CD4-positive, alpha-beta T cell treated with Interferon gamma for 1 hour (primary cell): Measurements from ENCODE around the gene ITFG1.

Source experiments
- DNase-seq: peaks from one replicate; pipeline ENCODE4 v3.0.0-alpha.2; 2020

ITFG1 gene

DNA sequence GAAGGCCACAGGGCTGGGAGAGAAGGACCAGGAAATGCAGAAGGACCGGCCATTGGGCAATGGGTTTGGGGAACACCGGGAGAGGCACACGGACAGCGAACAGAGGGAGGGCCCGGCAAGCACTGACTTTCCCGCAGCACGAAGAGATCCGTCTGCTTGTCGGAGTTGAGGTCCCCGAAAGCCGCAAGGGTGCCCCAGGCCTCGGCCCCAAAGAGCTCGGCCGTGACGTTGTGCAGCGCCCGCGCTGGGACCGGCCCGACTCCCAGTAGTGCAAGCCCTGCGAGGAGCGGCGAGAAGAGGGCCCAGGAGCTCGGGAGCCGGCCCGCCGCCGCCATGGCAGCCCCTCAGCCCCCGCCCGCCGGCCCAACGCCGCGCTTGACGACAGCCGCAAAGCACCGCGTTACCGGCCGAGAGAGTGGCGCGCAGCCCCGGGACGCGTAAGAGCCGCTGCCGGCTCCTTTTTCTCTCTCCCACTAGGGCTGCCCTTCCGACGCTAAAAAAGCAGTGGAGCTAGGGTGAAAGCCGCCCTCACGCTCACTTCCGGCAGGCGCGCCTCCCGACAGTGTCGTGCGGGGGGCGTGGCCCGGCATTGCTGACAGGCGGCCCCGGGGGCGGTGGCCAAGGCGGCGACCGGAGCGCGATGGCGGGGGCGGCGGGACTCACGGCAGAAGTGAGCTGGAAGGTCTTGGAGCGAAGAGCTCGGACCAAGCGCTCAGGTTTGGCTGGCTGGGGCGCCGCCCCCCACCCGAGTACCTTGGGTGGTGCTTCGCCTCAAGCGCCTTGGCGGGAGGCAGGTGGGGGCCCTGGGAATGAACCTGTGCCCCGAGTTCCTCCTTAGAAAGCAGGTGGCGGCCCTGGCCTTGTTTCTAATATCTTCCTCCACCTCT is at the start of gene ITFG1, which contains the start of gene PHKB:
TSS of gene ITFG1 (minus strand) at position 353 of the 887 bp plus-strand sequence. CDS start at position 335, 18 bp downstream.
TSS of gene PHKB (plus strand) at position 621 of the 887 bp plus-strand sequence. CDS start at position 641, 20 bp downstream.
- peak; percentile 95 for DNase-seq

DNA sequence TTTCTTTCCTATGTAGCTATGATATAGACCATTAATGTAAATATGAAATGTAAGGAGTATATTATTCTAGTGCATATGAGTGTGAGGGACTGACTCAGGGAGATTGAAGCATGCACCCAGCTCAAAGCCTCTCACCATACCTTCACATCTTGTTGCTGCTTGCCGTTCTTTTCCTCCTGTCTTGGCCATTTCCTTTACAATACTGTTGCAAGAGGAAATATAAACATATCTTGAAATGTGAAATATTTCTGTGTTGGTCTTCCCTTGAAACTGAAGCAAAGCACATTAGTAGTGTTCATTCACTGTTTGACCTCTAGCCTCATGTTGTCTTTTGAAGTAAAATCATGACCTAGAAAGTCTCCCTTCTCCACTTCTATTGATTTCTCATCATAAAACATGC is 46.8 kb upstream of the ITFG1 start:
- DNase-seq = no peak

DNA sequence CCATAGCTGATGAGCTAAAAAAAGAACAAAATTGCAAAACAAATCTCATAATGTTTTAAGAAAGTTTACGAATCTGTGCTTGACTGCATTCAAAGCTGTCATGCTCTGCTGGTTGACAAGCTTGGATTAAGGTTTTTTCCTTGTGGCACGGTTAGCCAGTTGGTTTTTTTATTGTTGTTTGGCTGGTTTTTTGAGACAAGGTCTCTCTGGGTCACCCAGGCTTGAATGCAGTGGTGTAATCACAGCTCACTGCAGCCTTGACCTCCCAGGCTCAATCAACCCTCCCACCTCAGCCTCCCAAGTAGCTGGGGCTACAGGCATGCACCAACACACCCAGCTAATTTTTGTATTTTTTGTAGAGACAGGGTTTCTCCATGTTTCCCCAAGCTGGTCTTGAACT is 45.9 kb upstream of the ITFG1 start:
- DNase-seq = no peak

DNA sequence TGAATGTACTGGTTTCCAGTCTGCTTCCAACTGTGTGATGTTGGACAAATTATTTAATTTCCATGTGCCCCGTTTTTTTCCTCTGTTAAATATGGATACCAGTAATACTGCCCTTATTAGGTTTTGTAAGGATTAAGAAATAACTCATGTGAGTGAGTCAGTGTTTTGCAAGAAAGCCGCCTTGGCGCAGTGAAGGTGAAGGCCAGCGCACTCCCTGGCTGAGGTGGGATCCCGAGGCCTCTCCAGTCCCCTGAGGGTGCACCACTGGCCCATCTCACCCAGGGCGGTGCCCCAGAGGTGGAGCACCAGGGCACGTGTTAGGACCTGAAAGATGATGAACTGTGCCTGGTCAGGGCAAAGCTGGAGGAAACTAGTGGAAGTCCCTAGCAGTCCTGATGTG is 43.7 kb upstream of the ITFG1 start:
- no peak for DNase-seq

DNA sequence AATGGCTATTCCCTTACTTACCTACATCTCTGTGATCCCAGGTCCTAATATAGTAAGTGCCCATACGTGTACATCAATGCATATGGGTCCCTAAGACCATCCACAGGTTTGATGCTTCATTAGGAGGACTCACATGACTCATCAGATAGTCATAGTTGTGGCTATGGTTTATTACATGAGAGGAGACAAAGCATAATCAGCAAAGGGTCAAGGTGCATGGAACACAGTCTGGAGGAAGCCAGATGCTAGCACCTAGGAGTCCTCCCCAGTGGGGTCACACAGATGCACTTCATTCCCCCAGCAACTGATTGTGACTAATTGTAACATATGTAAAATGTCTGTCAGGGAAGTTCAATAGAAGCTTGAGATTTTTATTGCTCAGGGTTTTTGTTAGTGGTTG is 43.1 kb upstream of the ITFG1 start:
- no peak for DNase-seq

DNA sequence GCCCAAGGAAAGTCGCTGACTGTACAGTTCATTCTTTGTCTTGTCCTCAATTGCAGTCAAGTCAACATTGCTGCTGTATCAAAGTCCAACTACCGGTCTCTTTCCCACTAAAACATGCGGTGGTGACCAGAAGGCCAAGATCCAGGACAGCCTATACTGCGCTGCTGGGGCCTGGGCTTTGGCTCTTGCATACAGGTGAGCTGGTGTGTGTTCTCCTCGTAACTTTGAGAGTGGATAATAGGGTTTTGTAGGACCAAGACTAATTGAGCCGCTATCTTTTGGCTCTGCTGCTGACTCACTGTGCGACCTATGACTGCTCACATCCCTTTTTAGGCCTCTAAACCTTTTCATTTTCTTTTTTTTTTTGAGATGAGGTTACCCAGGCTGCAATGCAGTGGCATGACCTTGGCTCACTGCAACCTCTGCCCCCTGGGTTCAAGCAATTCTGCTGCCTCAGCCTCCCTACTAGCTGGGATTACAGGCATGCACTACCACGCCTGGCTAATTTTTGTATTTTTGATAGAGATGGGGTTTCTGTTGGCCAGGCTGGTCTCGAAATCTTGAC is 38.9 kb upstream of the ITFG1 start:
- no peak for DNase-seq

DNA sequence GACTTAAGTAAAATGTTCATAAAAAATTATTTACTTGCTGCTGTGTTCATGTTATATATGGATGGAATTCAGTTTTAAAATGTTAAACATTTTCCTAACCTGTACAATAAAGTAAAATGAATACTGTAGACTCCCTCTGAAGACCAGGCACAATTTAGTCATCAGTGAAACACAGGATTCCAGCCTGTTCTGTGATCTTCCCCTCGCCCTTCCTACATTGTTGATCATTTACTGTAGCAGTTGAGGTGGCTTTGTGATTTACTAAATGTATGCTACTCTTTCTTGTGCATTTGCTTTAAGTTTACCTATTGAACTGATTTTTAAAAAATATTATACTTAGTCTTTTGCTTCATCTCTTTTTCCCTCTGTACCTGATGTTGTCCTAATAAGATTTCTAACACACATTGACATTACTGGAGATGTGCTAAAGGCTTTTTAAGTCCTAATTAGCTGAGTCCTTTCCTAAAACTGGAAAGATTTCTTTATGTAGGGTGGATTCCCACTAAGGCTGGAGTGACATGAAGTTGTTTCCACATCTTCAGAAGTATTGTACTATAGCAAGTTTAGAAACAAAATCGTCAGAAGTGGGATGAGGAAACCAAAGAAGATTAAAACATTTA is 38.3 kb upstream of the ITFG1 start:
- DNase-seq = no peak

DNA sequence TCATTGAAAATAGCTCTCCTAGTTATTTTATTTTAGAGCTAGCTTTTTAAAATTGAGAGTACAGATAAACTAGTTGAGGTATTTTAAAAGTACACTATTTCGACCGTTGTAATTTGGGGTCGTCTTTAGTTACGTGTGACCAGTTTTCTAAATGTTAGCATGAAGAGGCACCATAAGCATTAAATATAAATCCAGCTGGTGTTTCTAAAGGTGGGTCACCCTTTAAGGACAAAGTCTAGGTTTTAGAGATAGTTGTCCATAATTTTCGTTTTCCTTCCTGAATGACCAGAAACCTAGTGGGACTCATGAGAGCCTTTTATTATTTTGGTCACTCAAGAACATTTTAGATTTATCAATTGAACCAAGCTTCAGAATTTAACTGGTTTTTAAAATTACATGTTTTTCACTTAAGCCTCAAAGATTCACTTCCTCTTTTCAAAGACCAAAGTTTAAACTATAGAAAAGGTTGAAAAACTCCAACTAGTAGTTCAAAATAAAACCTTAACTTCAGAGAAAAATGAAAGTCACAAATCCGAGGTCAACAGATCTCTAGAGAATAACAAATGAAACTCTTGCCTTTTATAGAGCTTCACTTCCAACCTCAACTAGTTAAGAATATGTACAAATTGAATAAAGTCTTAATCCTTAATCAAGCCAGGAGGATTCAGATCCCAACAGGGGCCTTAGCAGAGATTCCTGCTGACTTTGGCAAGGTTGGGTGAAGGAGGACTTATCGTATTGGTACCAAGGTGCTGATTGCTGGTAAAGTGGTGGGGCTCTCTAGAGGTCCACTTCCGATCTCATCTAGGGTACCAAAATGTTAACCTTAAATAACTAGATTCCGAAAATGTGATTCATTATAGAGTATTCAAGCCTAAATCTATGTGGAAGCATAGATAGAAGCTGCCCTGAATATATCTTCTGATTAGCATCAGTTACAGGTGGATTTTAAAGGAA is 32.8 kb upstream of the ITFG1 start:
- DNase-seq = no peak

DNA sequence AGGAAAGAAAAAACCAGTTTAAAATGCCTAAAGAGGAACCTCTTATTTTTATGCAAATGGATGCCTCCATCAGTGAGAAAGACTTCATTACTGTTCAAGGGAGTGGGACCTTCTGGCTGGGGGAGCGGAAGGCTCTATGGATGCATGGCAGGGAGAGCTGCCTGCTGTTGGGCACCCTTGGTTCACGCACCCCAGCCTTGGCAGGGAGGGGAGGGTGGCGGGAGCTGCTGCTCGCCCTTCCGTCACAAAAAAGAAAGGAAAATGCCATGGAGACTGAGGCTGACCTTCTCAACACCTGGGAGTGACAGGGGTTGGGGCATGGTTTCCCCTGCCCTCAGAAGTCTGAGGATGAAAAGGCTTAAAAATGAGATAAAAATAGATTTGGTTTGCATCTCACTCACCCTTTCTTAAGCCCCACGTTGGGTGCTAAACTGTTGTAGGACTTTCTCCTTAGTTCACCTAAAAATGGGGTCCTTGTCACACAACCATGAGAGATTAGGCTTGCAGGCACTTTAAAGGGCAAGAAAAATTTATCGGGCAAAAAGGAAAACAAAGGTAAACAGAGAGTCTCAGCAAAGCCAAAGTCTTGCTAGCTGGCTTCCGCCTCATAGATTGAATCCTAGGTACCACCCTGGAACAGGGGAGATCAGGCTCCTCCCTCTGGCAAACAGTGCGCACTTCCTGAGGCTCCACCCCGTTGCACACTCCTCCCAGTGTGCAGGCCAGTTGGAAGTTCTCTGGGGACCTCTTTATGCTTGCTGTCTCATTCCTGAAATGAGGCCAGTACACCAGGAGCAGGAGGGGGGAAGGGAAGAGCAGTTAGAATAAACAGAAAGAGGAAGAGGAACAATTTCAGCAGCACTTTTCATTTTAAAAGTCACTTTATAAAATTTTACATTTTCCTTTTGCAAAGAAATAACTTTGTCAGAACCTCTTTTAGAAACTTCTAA is 31.8 kb upstream of the ITFG1 start:
- DNase-seq = peak; percentile 13

DNA sequence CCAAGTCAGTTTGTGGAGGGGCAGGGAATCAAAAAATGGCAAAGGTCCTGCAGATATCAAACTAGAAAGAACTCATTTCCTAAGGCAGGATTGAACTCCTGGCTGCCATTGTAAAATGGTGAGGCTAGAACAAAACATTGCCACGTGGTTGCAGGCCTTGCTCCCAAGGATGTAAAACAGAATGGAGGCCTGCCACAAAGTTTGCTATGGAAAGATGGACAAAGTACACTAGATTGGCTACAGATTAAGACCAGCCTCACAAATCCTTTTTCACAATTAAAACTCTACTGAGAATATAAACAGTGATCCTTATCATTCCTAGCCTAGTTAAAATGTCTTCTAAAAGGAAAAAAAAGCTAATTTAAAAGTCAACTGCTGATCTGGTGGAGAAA is 31.2 kb upstream of the ITFG1 start:
- DNase-seq = no peak

DNA sequence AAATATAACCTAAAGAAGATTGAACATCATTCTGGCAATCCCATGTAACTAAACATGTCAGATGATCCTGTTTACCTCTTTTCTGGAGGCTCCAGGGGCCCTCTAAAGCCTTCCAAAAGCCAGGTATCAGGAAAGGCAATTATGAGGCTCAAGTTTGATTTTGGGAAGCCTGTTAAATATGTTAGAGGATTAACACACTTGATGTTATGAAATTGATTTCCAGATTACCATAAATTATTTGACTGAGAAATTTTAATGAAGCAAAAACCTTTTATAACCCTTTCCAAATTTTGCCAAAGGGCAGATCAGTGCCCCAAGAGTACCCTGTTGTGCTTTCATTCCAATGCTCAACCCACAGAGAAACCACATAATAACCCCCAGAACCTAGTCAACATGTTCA is 29.6 kb upstream of the ITFG1 start:
- DNase-seq = no peak

DNA sequence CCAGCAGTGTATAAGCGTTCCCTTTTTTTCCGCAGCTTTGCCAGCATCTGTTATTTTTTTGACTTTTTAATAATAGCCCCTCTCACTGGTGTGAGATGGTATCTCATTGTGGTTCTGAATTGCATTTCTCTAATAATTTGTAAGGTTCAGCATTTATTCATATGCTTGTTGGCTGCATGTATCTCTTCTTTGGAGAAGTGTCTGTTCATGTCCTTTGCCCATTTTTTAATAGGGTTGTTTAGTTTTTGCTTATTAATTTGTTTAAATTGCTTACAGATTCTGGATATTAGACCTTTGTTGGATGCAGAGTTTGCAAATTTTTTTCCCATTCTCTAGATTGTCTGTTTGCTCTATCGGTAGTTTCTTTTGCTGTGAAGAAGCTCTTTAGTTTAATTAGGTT is 27.2 kb upstream of the ITFG1 start:
- DNase-seq = no peak

DNA sequence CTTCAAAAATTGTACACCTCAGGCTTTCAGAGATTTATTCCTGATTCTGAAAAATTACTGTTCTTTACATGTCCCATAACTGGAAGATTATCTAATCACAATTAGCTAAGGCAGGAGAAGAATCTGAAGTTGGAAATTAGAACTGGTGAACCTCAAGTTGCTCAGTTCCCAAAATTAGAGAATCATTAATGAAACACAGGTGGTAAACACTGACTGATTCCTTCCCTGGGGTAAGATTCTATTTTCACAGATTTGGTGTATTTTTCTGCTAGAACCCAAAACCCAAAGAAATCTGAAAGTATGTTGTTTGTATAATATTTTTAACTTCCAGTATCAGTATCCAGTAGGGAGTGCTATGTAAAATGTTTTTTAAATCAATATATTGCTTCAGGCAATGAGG is 26.0 kb upstream of the ITFG1 start:
- DNase-seq = no peak

DNA sequence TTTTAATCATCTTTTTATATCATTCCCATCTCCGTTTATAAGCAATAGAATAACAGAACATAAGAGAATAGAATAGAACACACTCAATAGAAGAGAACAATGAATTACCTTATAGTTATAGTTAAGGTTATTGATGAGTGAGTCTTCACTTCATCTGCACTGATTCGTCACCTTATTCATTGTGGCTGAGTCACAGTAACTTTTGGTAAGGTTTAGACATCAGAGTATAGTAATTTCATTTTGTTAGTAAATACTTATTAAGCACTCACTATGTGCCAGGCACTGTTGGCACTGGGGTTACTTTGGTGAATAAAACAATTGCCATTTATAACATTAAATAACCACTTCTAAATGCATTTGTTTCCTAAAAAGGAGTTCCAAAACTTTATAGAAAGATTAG is 22.8 kb upstream of the ITFG1 start:
- no peak for DNase-seq

DNA sequence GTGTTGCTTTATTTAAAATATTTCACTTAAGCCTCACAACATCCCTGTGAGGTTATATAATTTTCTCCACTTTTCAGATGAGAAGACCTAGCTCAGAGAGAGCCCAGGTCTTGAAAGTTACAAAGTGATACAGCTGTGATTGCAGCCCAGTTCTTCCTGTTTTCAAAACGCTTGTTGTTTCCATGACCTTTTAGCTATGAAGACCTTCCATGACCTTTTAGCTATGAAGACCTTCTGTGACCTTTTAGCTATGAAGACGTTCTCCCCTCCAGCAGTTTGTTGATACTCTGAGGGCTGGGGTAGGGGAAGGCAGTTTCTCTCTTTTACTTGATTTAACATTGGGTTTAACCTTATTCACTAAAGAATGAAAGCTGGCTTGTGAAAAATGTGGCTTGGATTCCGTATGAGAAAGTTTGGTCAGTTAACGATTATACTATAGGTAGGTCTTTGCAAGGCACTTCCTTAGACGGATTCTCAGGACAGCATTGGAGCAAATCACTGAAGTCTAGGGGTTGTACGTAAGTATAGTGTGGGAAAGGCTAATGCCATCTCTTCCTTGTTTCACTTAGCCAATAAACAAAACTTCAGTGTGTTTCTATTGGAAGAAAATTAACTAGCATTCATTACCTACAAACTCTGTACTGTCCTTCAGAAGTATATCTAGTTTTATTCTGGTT is 21.0 kb upstream of the ITFG1 start:
- DNase-seq = no peak

DNA sequence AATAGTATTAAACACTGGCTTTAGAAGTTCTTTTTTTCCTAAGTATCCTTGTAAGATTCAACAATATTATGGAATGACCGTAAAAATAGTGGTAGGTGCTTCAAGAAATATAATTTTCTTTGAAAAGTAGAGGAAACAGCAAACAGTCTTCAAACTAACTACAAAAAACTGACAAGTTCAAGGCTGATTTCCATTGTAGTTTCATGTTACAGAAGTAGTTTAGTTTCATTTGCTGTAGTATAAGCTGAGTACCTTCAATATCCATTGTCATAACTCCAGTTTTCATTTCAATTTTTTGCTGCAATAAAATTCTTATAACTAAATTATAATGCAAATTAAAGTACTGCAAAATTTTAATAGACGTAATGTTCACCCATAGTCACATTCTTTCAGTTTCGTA is 19.5 kb upstream of the ITFG1 start:
- no peak for DNase-seq

DNA sequence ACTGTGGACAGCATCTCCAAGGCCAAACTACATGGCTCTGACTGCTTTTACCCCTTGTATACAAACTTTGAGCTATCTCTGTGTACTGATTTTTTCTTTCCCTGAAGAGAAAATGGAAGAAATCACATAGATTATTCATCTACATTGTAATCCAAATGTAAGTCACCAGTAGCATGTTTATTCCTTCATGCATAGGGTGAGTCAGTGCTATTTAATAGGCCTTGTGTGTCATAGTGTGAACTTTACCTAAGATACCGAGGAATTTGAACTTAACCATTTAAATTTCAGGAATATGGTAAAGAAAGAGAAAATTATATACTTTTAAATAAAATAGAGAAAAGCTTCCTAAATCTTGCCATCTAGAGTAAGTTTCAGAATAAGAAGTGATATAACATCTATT is 16.8 kb upstream of the ITFG1 start:
- DNase-seq = no peak

DNA sequence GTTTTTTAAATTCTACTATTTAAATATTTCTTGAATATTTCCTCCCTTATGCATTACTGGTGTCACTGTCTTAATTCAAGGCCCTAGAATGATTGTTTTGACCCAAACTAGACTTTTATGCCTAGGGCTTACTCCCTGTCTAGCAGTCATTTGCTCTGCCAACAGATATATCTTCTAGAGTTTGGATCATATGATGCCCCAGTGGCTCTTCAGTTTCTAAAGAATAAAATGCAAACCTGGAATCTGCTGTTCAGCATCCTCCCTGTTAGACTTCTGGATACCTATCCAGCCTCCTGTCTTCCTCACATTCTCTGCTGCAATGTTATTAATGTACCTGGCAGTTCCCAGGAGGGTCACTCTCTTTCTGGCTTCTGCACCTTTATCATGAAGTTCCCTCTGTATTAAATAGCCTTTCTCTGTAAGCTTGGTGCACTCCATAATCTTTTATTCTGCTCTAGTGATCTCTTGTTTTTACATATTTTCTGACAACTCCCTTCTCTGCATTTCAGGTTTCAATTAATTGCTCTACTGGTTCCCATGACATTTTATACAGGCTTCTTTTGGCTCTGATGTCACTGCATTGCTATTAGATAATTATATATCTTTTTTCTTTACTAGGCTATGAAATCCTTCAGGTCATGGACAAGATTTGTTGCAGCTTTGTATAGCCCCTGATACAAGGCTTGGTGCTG is 15.9 kb upstream of the ITFG1 start:
- DNase-seq = no peak

DNA sequence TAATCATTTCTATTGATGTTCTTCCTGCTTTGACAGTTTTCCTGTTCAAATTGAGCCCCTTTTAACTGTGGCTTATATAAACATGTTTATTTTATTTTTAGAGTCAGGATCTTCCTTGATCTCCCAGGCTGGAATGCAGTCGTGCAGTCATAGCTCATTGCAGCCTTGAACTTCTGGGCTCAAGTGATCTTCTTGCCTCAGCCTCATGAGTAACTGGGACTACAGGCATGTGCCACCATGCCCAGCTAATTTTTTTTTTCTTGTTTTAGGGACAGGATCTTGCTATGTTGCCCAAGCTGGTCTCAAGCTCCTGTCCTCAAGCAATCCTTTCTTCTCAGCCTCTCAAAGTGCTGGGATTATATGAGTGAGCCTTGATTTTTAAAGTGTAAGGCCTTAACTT is 14.9 kb upstream of the ITFG1 start:
- no peak for DNase-seq

DNA sequence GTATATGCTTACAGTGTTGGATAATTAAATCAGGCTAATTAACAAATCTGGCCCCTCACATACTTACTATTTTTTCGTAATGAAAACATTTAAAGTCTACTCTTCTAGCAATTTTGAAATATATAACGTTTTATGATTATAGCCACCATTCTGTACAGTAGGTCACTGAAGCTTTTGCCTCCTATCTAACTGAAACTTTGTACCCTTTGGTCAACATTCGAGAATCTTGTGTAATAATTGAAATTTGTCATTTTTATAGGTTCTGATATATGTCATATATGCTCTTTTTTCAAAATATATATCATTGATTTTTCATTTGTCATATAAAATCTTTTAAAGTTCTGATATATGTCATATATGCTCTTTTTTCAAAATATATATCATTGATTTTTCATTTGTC is 12.9 kb upstream of the ITFG1 start:
- no peak for DNase-seq
